Neuronal stem cell (in vitro differentiated cells): Measurements from ENCODE around the gene NRIP3.

Source experiments
- DNase-seq: peaks from one replicate; pipeline ENCODE4 v3.0.0-alpha.2; 2013; ENCODE audit warnings: low spot score
- H2AFZ ChIP-seq: one replicate; pipeline ENCODE4 v1.6.1; 2013; ENCODE audit warnings: mild to moderate bottlenecking, low read length, inconsistent platforms
- H2AK5ac ChIP-seq: 2 replicates; pipeline ENCODE4 v1.6.1; 2013; ENCODE audit warnings: low read depth, mild to moderate bottlenecking, inconsistent platforms, low read length, moderate library complexity, mixed read lengths
- H2BK120ac ChIP-seq: 2 replicates; pipeline ENCODE4 v1.6.1; 2013; ENCODE audit warnings: low read depth, mild to moderate bottlenecking, inconsistent platforms, low read length, moderate library complexity, mixed read lengths
- H2BK12ac ChIP-seq: one replicate; pipeline ENCODE4 v1.6.1; 2013; ENCODE audit warnings: low read length, inconsistent platforms
- H2BK15ac ChIP-seq: 2 replicates; pipeline ENCODE4 v1.6.1; 2013; ENCODE audit warnings: mild to moderate bottlenecking, low read length, inconsistent platforms, mixed read lengths
- H2BK5ac ChIP-seq: one replicate; pipeline ENCODE4 v1.6.1; 2013; ENCODE audit warnings: inconsistent platforms, mild to moderate bottlenecking, low read length, moderate library complexity
- H3K14ac ChIP-seq: one replicate; pipeline ENCODE4 v1.6.1; 2013; ENCODE audit warnings: low read length, inconsistent platforms
- H3K18ac ChIP-seq: 2 replicates; pipeline ENCODE4 v1.6.1; 2013; ENCODE audit warnings: low read length, inconsistent platforms
- H3K23ac ChIP-seq: 2 replicates; pipeline ENCODE4 v1.6.1; 2013; ENCODE audit warnings: low read depth, mild to moderate bottlenecking, mixed read lengths, low read length, inconsistent platforms; ENCODE audit not compliant: poor library complexity
- H3K27ac ChIP-seq: replicated peaks from 3 replicates; pipeline ENCODE4 v1.5.1; 2013; ENCODE audit warnings: low read length, inconsistent platforms
- H3K27me3 ChIP-seq, 3 experiments: 2 replicates each; pipeline ENCODE4 v1.6.1; 2013; ENCODE audit warnings: low read length in 3 of 3, mild to moderate bottlenecking in 2 of 3, inconsistent platforms in 1 of 3, low read depth in 1 of 3, mixed read lengths in 1 of 3, moderate library complexity in 1 of 3; ENCODE audit not compliant: control insufficient read depth in 3 of 3, insufficient read depth in 3 of 3
- H3K36me3 ChIP-seq, 2 donors: replicated peaks in 1 of 2; 2 replicates each; pipeline ENCODE4 v1.6.1; 2013; ENCODE audit warnings: low read length in 2 of 2; ENCODE audit not compliant: control insufficient read depth in 2 of 2, insufficient read depth in 2 of 2
- H3K4ac ChIP-seq: 2 replicates; pipeline ENCODE4 v1.6.1; 2013; ENCODE audit warnings: inconsistent platforms, mild to moderate bottlenecking, low read length, moderate library complexity
- H3K4me1 ChIP-seq, 2 donors: 1 replicate in 1 of 2; 2 replicates in 1 of 2; pipeline ENCODE4 v1.6.1; 2013; ENCODE audit warnings: low read length in 2 of 2, low read depth in 1 of 2; ENCODE audit not compliant: control insufficient read depth in 2 of 2, insufficient read depth in 1 of 2
- H3K4me2 ChIP-seq: one replicate; pipeline ENCODE4 v1.6.1; 2013; ENCODE audit warnings: mild to moderate bottlenecking, low read length, inconsistent platforms; ENCODE audit not compliant: insufficient read depth, poor library complexity, severe bottlenecking
- H3K4me3 ChIP-seq, 2 donors: 2 replicates each; pipeline ENCODE4 v1.5.1; 2013; ENCODE audit warnings: low read length in 2 of 2, mild to moderate bottlenecking in 2 of 2, inconsistent platforms in 1 of 2, moderate library complexity in 1 of 2
- H3K79me1 ChIP-seq: one replicate; pipeline ENCODE4 v1.6.1; 2013; ENCODE audit warnings: low read depth, mild to moderate bottlenecking, inconsistent platforms, low read length, moderate library complexity
- H3K9ac ChIP-seq: one replicate; pipeline ENCODE4 v1.6.1; 2013; ENCODE audit warnings: mild to moderate bottlenecking, low read depth, low read length, inconsistent platforms; ENCODE audit not compliant: poor library complexity
- H3K9me3 ChIP-seq, 2 donors: replicated peaks in 1 of 2; 2 replicates each; pipeline versions ENCODE3 to v1.6.1; 2013; ENCODE audit warnings: low read length in 2 of 2, mild to moderate bottlenecking in 2 of 2, inconsistent platforms in 1 of 2, low read depth in 1 of 2, mixed read lengths in 1 of 2, moderate library complexity in 1 of 2; ENCODE audit not compliant: control insufficient read depth in 2 of 2, insufficient read depth in 1 of 2
- H4K8ac ChIP-seq: one replicate; pipeline ENCODE4 v1.6.1; 2013; ENCODE audit warnings: low read depth, mild to moderate bottlenecking, inconsistent platforms, low read length, moderate library complexity
- H4K91ac ChIP-seq: one replicate; pipeline ENCODE4 v1.6.1; 2013; ENCODE audit warnings: low read length, low read depth, mild to moderate bottlenecking, inconsistent platforms; ENCODE audit not compliant: poor library complexity
- WGBS, 2 donors: extraction: QIAGEN DNeasy Blood & Tissue Kit; methylation state at CpG; one replicate each; pipeline ENCODE4 v1.1.7; 2013; ENCODE audit warnings: missing lambda C conversion rate in 2 of 2, mixed read lengths in 1 of 2; ENCODE audit not compliant: insufficient read length in 2 of 2, insufficient replicate concordance in 1 of 2; ENCODE audit errors: extremely low coverage in 2 of 2; 5-methylcytosine and 5-hydroxymethylcytosine counted together

Gene NRIP3

DNA sequence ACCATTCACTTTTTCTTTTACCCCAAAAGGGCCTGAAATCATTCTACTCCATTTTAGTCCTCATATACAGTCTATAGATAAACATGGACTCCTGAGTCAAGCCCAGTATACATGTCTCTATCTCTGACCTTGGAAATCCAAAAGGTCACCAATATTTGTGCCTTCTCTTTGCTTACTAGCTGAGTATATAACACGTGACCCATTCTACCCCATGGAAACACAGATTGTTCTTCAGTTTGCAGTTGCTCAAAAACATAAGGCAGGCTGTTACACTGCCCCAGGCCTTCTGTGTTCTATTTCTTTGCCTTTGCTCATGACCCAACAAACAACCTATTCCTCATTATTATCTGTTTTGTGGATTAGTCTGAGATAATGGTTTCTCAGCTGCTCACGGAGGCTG is 5.8 kb downstream of the NRIP3 start:
- no peak overlapping the region for H3K27ac ChIP-seq
- no peak overlapping the region for H3K14ac ChIP-seq
- no peak overlapping the region for H4K8ac ChIP-seq
- no peak overlapping the region for H4K91ac ChIP-seq
- H3K4ac ChIP-seq = no peak overlapping the region
- H3K23ac ChIP-seq = no peak overlapping the region
- peaks cover 0 to 64% (median 8%) of the 10 kb centered on the region in 3 experiments for H3K27me3 ChIP-seq
- no peaks in the 10 kb centered on the region for H3K79me1 ChIP-seq
- H3K9me3 ChIP-seq = no peaks in the 10 kb centered on the region
- no peak overlapping the region for H2BK15ac ChIP-seq
- no peak overlapping the region for H2BK5ac ChIP-seq
- no peak overlapping the region for H3K4me2 ChIP-seq
- no peak overlapping the region for H2AK5ac ChIP-seq
- H3K4me1 ChIP-seq = peaks cover 0 to 10% of the 10 kb centered on the region in 2 donors
- no peak overlapping the region for H3K18ac ChIP-seq
- H2BK120ac ChIP-seq = no peak overlapping the region
- no peaks in the 10 kb centered on the region for H3K36me3 ChIP-seq
- H2AFZ ChIP-seq = no peak overlapping the region
- H2BK12ac ChIP-seq = no peak overlapping the region
- no peak for DNase-seq
- WGBS, 2 donors = no CpG with 5 or more reads among the region's 2 CpGs
- no peak overlapping the region for H3K4me3 ChIP-seq
- no peak overlapping the region for H3K9ac ChIP-seq

GRCh38 chr11:8997451-8997850 is 6.3 kb downstream of the NRIP3 start:
- H3K36me3 ChIP-seq = no peaks in the 10 kb centered on the region
- no peak overlapping the region for H2BK15ac ChIP-seq
- peaks cover 0 to 58% (median 4%) of the 10 kb centered on the region in 3 experiments for H3K27me3 ChIP-seq
- H3K14ac ChIP-seq = no peak overlapping the region
- no peaks in the 10 kb centered on the region for H3K9me3 ChIP-seq
- H2BK120ac ChIP-seq = no peak overlapping the region
- H3K4me2 ChIP-seq = no peak overlapping the region
- H3K79me1 ChIP-seq = no peaks in the 10 kb centered on the region
- H3K23ac ChIP-seq = no peak overlapping the region
- no peak overlapping the region for H4K8ac ChIP-seq
- H3K4ac ChIP-seq = no peak overlapping the region
- H3K4me1 ChIP-seq = peaks cover 0 to 7% of the 10 kb centered on the region in 2 donors
- H2AFZ ChIP-seq = no peak overlapping the region
- no peak overlapping the region for H2BK12ac ChIP-seq
- no peak overlapping the region for H2BK5ac ChIP-seq
- no peak overlapping the region for H4K91ac ChIP-seq
- no peak overlapping the region for H3K4me3 ChIP-seq
- H3K18ac ChIP-seq = no peak overlapping the region
- H2AK5ac ChIP-seq = no peak overlapping the region
- WGBS, 2 donors = no CpG with 5 or more reads among the region's 3 CpGs
- no peak overlapping the region for H3K9ac ChIP-seq
- DNase-seq = no peak
- no peak overlapping the region for H3K27ac ChIP-seq

DNA sequence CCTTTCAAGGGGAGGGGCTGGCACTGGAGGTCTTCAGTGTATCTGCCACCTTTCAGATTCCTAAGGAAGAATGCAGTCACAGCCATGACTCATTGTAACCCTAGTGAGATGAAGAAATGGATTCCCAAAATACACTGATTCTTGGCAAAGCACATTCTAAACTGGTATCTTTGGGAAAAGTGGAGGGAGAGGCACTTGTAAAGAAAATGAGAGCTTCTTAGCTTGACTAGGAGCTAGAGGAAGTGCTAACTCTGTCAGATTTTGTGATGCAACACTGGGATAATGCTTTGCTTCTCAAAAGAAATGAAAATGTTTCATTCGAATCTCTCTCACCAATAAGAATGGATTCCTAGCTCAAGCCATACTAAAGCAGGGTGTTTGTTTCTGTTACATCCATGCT is 14.3 kb downstream of the NRIP3 start:
- Histone ChIP-seq H2BK12ac (no peak overlapping the region), H3K14ac (no peak overlapping the region), H2BK15ac (no peak overlapping the region), H4K8ac (no peak overlapping the region), H3K9ac (no peak overlapping the region), H4K91ac (no peak overlapping the region), H3K27ac (no peak overlapping the region), H2BK120ac (no peak overlapping the region), H3K36me3 (no peaks in the 10 kb centered on the region), H2AK5ac (no peak overlapping the region), H3K4me3 (no peak overlapping the region), H3K18ac (no peak overlapping the region), H3K4me2 (no peak overlapping the region), H3K79me1 (no peaks in the 10 kb centered on the region), H3K27me3 (peaks cover 0 to 14% (median 0%) of the 10 kb centered on the region in 3 experiments), H3K4me1 (peaks cover 0 to 9% of the 10 kb centered on the region in 2 donors), H2AFZ (no peak overlapping the region), H3K23ac (no peak overlapping the region), H2BK5ac (no peak overlapping the region), H3K9me3 (no peaks in the 10 kb centered on the region), H3K4ac (no peak overlapping the region)
- DNase-seq = no peak
- WGBS, 2 donors = no CpG with 5 or more reads among the region's 1 CpG

DNA sequence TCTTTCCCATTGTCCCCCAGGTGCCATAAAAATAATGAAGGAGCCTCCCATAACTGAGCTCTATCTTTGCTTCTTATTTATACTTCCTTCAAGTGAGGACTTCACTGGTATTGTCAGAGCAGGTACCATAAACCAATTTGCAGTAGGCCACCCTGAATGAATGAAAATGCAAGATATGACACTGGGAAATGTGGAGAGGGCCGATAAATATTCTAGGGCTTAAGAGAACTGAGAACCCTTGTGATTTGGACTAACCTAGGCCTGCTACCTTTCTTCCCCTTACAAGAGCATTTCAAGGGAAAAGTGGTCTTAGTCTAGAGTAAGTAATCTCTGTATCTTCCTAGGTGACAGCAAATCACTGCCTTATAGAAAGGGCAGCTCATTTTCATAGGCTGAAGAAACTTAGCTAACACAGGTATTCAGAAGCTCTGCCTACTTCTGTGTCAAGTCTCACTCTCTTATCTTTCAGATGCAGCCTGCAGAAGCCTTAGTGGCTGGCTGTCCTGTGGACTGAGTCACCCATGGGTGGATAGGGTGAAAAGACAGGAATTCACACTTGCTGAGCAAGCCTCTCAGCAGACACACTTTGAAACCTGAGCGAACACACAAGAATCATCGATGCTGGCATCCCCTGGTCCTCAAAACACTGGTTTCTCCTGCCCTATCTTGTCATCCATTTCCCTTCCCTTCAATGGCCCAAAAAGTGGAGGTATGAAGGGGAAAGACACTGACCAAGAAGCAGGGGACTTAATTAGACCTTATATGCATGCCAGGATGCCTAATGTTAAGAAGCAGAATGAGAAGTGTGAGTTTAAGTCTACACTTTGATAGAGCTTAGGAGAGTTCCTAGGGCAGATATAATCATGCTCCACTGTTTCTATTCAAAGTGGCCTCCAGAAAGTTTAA is 15.2 kb downstream of the NRIP3 start:
- H3K9me3 ChIP-seq = no peaks in the 10 kb centered on the region
- no peak overlapping the region for H3K27ac ChIP-seq
- H2AK5ac ChIP-seq = no peak overlapping the region
- no peak overlapping the region for H2BK5ac ChIP-seq
- H3K79me1 ChIP-seq = no peaks in the 10 kb centered on the region
- H3K23ac ChIP-seq = no peak overlapping the region
- peaks cover 0 to 4% of the 10 kb centered on the region in 2 donors for H3K4me1 ChIP-seq
- no peak overlapping the region for H2AFZ ChIP-seq
- H3K4ac ChIP-seq = no peak overlapping the region
- no peak overlapping the region for H2BK12ac ChIP-seq
- H3K36me3 ChIP-seq = no peaks in the 10 kb centered on the region
- no peak overlapping the region for H3K18ac ChIP-seq
- no peak overlapping the region for H2BK15ac ChIP-seq
- H3K14ac ChIP-seq = no peak overlapping the region
- DNase-seq = no peak
- no peak overlapping the region for H3K4me2 ChIP-seq
- no peak overlapping the region for H3K4me3 ChIP-seq
- H4K91ac ChIP-seq = no peak overlapping the region
- no CpG with 5 or more reads among the region's 3 CpGs for WGBS, 2 donors
- peaks cover 0 to 11% (median 0%) of the 10 kb centered on the region in 3 experiments for H3K27me3 ChIP-seq
- no peak overlapping the region for H4K8ac ChIP-seq
- H2BK120ac ChIP-seq = no peak overlapping the region
- no peak overlapping the region for H3K9ac ChIP-seq
